ENCODE data around the gene TMEM175.
"Not testable (repeated sequence)": the region's sequence is repeated elsewhere in the genome, so short reads cannot be mapped to it uniquely, and the experiment has no call there.

The TMEM175 gene

DNA sequence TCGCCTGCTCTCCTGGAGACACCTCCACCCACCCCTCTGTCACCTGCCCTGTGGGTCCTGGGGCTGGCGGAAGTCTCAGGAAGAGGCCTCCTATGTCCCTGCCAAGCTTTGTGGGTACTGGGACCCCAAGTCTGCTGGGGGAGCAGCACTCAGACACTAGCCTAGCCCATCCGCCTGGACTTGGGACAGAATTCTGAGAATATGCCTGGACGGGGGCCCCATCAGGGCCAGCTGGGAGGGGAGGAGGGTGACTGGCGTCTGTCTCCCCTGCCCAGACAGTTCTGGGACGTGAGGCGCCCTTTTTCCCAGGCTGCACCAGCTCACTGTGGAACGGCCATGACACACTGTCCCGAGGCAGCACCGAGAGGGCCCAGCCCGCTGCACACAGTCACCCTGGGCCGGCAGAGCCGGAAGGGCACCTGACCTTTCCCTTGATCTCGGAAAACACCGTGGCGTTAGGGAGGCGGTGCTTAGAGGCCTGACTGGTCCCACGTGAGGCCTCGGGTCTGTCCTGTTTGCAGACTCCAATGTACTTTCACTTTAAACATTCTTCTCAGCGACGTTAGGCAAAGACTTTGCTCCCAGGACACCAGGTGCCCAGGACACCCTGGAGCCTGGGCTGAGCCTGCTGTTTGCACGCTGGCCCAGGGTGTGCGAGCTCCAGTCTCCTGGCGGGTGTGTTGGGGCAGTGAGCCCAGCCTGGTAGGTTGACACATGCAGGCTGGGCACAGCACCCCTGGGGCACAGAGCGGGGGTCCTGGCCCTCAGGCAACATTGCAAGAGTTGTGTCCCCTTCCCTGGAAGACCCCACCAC lies 60.2 kb downstream of the TMEM175 start:
- DNase-seq: no peak

DNA sequence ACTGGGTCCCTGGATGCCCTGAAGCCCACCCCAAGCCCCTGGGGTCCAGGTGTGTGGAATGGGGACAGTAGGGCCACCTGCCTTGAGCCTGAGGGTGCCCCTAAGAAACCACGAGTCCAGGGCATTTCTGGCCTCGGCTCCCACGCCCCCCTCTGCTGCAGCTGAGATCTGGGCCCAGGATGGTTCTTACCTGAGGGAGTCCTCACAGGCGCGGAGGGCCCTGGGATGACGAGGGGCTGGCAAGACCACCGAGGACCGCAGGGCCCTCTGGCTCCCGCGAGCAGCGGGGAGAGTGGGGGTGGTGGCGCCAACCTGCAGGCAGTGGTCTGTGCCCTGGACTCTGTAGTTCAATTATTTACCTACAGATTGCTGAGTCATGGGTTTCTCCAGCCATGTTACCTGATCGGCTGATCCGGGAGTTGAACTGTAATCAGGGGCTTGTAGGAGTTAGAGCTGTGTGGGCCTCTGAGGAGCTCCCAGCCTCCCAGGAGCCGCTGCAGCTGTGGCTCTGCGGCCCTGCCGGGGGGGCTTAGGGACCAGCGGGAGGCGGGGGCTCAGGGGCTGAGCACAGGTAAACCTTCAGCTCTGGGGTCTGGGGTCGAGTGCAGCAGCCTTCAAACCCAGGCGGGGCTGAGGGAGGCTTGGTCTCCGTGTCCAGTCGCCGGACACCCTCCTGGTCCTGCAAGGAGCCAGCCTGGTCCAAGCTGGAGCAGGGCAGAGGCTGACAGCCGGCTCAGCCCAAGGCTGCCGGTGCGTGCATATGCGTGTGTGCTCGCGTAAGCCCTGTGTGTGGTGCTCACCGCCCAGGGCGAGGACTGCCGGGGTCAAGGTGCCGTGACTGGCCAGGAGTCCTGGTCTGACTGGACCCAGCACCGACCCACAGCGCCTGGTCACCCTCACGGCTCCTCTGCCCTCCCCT lies 61.1 kb downstream of the TMEM175 start, which contains the start of gene SLC26A1:
Gene SLC26A1 (minus strand): TSS at position 294 of the 919 bp plus-strand sequence. CDS start 1,701 bp downstream, outside the sequence.
- no peak for DNase-seq

GRCh38 chr4:995311-996026 lies 63.2 kb downstream of the TMEM175 start:
- DNase-seq: no peak

GRCh38 chr4:996030-996996 lies 64.1 kb downstream of the TMEM175 start:
- DNase-seq: no peak

DNA sequence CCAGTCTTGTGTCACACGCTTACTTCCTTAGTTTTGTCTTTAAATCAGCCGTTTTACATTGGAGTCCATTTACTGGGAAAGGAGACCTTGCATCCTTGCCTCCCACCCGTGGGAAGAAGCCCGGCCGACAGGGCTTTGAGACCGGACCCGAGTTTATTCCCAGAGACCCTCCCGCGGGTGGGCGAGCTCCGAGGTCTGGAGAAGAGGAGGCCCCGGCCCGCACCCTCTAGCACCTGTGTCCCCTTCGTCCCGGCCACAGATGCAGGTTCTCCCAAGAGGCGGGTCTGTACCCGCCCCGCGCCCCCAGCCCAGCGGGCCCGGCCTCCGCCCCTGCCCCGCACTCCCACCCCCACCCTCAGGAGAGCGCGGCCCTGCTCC lies 64.7 kb downstream of the TMEM175 start:
- DNase-seq: no peak

DNA sequence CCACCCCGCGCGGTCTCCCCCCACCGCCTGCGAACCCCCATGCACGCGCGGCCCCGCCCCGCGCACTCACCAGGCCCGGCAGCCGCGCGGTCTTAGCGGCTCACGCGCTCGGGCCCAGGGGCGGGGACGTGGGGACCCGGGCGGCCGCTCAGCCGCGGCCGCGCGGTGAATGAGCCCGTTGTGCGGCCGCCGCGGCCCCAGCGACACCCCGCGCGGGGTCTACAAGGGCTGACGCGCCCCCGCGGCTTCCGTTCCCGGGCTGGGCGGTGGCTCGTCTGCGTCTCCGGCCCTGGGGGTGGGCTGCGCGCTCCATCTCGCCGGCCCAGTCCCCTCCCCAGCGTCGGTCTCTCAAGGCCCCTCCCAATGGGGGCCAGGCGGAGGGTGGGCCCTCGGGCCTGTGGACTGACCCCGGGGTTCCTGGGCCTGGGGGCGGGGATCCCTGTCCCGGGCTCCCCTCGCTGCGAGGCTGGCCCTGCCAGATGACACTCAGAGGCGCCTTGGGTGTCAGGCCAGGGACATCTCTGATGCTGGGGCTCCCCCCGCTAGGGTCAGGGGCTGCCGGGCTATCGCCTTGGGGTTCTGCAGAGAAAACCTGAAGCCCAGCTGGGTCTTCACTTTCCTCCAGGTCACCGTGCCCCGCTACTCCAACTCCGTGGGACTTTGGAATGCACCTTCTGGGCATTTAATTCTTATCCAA lies 65.3 kb downstream of the TMEM175 start:
- DNase-seq: no peak

GRCh38 chr4:998096-998691 lies 65.9 kb downstream of the TMEM175 start:
- DNase-seq: no peak

DNA sequence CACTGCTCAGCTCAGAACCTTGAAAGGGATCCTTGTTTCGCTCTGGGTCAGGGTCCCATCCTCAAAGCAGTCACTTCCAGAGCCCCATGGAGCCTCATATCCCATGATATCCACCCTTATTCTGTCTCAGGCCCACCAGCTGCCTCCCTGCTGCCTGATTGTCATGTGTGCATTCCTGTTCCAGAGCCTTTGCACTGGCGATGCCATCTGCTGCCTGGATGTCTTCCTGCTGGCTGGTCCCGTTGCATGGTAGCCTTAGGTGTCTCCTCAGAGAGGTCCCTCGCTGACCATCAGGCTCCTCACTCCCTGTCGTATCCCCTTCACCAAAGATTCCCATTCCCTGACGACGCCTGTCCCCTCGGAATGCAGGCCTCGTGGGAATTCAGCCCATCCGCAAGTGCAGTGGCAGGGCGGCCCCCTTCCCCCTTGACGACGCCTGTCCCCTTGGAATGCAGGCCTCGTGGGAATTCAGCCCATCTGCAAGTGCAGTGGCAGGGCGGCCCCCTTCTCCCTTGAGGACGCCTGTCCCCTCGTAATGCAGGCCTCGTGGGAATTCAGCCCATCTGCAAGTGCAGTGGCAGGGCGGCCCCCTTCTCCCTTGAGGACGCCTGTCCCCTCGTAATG lies 67.1 kb downstream of the TMEM175 start:
- not testable (repeated sequence) for DNase-seq

GRCh38 chr4:999882-1000425 lies 67.7 kb downstream of the TMEM175 start:
- DNase-seq: no peak

- DNase-seq: no peak
These were observed 68.5 kb downstream of the TMEM175 start for GRCh38 chr4:1000686-1001260.

DNA sequence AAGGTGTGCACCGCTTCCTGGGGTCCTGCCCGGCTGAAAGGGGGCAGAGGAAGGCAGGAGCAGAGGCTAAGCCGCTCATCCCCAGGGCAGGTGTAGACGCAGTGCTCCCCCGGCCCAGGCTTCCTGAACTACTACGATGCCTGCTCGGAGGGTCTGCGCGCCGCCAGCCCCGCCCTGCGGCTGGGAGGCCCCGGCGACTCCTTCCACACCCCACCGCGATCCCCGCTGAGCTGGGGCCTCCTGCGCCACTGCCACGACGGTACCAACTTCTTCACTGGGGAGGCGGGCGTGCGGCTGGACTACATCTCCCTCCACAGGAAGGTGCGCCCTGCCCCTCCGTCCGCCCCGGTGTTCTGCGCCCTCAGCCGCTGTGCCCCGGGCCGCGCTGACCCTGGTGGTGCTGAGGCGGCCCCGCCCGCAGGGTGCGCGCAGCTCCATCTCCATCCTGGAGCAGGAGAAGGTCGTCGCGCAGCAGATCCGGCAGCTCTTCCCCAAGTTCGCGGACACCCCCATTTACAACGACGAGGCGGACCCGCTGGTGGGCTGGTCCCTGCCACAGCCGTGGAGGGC lies 69.4 kb downstream of the TMEM175 start:
- DNase-seq: no peak

GRCh38 chr4:1002131-1002630 lies 69.9 kb downstream of the TMEM175 start:
- DNase-seq: no peak

DNA sequence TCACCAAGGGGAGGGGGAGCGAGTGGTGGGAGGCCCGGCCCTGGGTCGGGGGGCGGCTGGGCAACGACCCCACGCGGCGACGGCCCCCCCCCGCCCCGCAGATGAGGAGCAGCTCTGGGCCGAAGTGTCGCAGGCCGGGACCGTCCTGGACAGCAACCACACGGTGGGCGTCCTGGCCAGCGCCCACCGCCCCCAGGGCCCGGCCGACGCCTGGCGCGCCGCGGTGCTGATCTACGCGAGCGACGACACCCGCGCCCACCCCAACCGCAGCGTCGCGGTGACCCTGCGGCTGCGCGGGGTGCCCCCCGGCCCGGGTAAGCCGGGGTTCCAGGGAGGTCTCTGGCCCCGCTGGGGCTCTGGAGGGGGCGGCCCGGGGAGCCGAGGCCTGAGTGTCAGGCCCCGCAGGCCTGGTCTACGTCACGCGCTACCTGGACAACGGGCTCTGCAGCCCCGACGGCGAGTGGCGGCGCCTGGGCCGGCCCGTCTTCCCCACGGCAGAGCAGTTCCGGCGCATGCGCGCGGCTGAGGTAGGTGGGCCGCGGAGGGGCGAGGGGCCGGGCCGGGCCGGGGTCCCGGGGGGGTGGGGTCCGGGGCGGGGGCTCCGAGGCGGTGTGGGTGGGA lies 70.5 kb downstream of the TMEM175 start:
- no peak for DNase-seq

DNA sequence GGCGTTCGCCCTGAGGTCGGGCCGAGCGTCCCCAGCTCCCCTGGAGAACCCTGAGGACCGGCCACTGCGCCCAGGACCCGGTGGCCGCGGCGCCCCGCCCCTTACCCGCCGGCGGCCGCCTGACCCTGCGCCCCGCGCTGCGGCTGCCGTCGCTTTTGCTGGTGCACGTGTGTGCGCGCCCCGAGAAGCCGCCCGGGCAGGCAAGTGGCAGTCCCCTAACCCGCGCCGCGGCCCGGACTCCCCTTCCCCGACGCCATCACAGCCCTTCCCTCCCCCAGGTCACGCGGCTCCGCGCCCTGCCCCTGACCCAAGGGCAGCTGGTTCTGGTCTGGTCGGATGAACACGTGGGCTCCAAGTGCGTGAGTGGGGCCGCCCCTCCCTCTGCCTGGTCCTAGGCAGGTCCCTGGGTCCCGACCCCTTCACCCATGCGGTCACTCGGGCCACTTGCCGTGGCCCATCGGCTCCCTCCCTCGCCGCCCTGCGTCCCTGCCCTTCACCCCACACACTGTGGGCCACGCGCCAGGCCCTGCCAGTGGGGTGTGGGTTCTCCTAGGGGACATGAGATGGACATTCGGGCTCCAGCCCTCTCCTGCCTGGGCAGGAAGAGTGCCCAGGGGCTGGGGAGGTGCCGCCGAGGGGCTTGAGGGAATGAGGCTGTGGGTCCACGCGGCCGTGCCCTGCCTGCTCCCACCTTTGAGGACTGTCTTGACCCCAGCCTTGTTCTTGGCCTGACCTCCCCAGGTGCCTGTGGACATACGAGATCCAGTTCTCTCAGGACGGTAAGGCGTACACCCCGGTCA lies 71.2 kb downstream of the TMEM175 start:
- no peak for DNase-seq

DNA sequence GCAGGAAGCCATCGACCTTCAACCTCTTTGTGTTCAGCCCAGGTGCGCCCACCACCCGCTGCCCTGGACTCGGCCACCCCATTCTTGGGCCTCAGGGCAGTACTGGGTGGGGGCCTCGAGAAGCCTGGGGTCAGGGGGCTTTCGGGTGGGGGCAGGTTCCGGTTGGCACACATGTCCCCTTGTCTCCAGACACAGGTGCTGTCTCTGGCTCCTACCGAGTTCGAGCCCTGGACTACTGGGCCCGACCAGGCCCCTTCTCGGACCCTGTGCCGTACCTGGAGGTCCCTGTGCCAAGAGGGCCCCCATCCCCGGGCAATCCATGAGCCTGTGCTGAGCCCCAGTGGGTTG lies 71.8 kb downstream of the TMEM175 start:
- DNase-seq: no peak

DNA sequence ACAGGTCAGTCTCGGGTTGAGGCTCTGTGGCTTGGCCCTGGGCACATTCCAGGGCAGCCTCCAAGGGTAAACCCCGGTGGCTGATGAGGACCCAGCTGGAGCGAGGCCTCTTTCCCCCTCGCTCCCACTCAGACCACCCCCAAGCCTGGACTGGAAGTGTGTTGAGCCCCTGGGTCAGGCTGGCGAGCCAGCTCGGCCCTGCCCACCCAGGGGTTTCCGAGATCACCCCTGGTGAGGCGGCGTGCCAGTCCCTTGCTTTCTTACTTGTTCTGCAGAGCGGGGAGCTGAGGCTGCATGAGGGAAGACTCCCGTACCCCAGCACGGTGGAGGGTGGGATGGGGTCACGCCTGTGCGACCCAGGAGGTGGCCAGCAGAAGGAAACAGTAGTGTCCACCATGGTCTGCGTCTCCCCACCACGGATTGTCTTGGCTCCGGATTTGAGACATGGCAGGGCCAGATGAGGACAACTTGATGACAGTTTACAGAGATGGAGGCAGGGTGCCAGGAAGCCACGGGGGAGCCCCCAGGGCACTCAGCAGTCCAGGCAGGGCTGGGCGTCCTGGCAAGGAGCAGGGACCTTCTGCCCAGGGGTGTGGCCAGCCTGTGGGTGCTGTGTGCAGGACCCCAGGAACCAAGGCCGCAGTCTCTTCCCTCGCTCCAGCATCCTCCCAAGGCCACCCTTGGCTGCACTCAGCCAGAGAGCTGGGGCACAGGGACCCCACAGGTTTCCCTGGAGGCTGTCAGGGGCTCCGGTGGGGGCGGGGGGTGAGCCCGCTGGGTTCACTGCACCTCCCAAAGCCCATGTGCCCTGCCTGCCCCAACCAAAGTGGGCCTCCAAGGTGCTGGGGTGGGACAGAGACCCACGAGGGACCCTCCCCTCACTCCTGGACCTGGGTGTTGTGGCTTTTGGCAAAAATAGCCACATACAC lies 72.6 kb downstream of the TMEM175 start:
- DNase-seq: no peak

GRCh38 chr4:1006856-1007255 lies 74.6 kb downstream of the TMEM175 start:
- no peak for DNase-seq
